Measurements from ENCODE around the gene CEP112. TPM values are rescaled to one million over a fixed set of nuclear protein-coding genes. Genes with fewer than 3 reads are reported as not detected.
A peak's percentile ranks its signal among the peaks of the same experiment; 100 is the strongest.

Gene CEP112
- total RNA-seq, 6 donors from 2014 or later: 14.3 to 70.2 (median 31.0) TPM

DNA sequence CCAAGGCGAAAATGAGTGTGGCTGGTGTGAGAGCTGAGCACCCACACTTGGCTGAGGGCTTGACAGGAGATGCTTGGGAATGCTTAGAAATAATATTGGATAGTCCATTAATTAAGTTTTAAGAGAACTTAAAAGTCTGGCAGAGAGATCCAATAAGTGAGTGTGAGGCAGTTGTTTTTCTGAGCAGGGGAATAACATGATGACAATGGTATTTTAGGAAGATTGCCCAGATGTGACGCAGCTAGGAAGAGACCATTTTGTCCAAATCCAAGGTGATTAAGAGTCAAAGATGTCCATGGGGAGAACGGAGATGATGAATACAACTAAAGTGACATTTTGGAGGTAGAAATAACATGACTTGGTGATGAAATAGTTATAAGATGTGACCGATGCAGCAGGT lies 527.7 kb downstream of the CEP112 start:
- ATAC-seq (ENCODE audit: low FRiP score in 2 of 2): peak in 1 of 2 donors; percentile 49
- H3K27ac ChIP-seq: no peak overlapping the region
- 84 to 86% methylated on average over 4 of the region's 4 CpGs for WGBS, 2 donors
- H3K4me3 ChIP-seq: no peak overlapping the region
- H3K9me3 ChIP-seq: no peaks in the 10 kb centered on the region
- TF ChIP-seq POLR2AphosphoS5 (IDR thresholded peaks at IDR 0.05): no peak
- no peaks in the 10 kb centered on the region for H3K4me1 ChIP-seq
- no peaks in the 10 kb centered on the region for H3K27me3 ChIP-seq
- H3K36me3 ChIP-seq: no peaks in the 10 kb centered on the region
- DNase-seq: no peak

DNA sequence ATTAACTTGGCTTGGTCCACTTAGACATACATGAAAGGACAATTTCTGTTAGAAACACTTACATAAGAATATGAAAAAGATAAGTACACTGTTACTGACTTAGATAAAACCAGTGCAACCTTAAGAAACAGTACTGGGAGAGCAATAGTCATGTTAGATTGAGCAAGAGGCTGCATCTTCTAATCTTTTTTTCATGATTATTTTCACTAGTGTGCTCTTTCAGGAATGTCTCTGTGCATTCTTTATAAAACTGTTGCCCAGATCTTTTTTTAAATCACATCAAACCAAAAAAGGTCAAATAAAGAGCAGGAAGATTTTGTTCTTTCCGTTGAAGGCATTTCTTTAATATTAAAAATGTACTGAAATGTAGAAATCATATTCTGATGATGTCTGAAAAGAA lies 529.7 kb downstream of the CEP112 start:
- no peak for DNase-seq
- 64 to 71% methylated on average over 1 of the region's 1 CpG for WGBS, 2 donors
- peak in 1 of 2 donors; percentile 55 for ATAC-seq (ENCODE audit: low FRiP score in 2 of 2)
- Histone ChIP-seq H3K4me1 (no peaks in the 10 kb centered on the region), H3K36me3 (no peaks in the 10 kb centered on the region), H3K9me3 (no peaks in the 10 kb centered on the region), H3K27ac (no peak overlapping the region), H3K27me3 (no peaks in the 10 kb centered on the region), H3K4me3 (no peak overlapping the region)
- TF ChIP-seq POLR2A (IDR thresholded peaks at IDR 0.05): no peak
- no peak for TF ChIP-seq EP300 (IDR thresholded peaks at IDR 0.05)
- TF ChIP-seq, protein P1, sequence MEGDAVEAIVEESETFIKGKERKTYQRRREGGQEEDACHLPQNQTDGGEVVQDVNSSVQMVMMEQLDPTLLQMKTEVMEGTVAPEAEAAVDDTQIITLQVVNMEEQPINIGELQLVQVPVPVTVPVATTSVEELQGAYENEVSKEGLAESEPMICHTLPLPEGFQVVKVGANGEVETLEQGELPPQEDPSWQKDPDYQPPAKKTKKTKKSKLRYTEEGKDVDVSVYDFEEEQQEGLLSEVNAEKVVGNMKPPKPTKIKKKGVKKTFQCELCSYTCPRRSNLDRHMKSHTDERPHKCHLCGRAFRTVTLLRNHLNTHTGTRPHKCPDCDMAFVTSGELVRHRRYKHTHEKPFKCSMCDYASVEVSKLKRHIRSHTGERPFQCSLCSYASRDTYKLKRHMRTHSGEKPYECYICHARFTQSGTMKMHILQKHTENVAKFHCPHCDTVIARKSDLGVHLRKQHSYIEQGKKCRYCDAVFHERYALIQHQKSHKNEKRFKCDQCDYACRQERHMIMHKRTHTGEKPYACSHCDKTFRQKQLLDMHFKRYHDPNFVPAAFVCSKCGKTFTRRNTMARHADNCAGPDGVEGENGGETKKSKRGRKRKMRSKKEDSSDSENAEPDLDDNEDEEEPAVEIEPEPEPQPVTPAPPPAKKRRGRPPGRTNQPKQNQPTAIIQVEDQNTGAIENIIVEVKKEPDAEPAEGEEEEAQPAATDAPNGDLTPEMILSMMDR (IDR thresholded peaks at IDR 0.05): no peak
- TF ChIP-seq POLR2AphosphoS5 (IDR thresholded peaks at IDR 0.05): no peak

DNA sequence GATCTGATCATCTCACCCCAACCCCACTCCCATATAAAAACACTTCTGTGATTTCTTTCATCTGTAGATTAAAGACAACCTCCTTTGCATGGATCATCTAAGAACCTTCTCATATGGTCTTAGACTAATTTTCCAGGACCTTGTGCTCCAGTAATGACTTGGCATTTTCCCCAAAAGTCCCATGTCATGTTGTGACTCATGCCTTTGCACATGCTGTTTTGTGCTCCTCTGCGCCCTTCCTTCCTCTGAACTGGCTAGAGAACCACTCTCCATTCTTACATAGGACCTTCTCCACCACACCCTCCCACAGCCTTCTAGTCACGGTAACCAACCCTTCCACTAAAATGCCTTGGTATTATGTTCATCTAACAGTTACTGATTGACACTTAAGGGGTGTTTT lies 531.0 kb downstream of the CEP112 start:
- TF ChIP-seq POLR2AphosphoS5 (IDR thresholded peaks at IDR 0.05): no peak
- no peak for TF ChIP-seq POLR2A (IDR thresholded peaks at IDR 0.05)
- TF ChIP-seq, protein P1 (IDR thresholded peaks at IDR 0.05): no peak
- TF ChIP-seq EP300 (IDR thresholded peaks at IDR 0.05): no peak
- no peak for DNase-seq
- Histone ChIP-seq H3K4me1 (no peaks in the 10 kb centered on the region), H3K4me3 (no peak overlapping the region), H3K9me3 (no peaks in the 10 kb centered on the region), H3K27me3 (no peaks in the 10 kb centered on the region), H3K36me3 (no peaks in the 10 kb centered on the region), H3K27ac (no peak overlapping the region)
- peak in 1 of 2 donors; percentile 52 for ATAC-seq (ENCODE audit: low FRiP score in 2 of 2)
- WGBS, 2 donors: 91 to 93% methylated on average over 2 of the region's 2 CpGs

DNA sequence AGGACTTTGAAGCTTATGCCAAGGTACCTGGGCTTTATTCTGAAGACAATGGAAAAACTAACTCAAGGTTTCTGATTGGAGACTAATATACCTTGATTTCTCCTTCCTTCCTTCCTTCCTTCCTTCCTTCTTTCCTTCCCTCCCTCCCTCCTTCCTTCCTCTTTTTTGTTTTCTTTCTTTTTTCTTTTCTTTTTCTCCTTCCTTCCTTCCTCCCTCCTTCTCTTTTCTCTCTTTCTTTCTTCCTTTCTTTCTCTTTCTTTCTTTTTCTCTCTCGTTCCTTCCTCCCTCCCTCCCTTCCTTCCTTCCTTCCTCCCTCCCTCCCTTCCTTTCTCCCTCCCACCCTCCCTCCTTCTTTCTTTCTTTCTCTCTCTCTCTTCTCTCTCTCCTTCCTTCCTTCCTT lies 531.9 kb downstream of the CEP112 start:
- WGBS, 2 donors: 50 to 74% methylated on average over 1 of the region's 1 CpG

DNA sequence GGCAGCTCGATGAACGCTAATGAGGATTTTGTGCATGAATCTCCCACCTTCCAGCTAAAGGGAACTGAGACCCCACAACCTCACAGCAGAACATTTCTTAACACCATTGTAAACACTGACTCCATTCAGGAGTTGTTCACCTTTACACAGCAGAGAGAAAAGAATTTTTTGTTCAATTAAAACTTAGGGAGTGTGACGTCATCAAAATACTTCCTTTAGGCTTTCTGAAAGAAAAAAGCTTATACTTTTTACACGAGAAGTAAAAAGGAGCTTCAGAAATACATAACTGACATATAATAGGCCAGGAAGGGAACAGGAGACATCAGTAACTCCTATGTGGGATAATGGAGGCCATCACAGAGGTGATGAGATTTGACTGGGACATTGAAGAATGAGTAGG lies 532.4 kb downstream of the CEP112 start:
- H3K4me1 ChIP-seq: no peaks in the 10 kb centered on the region
- no peak overlapping the region for H3K4me3 ChIP-seq
- TF ChIP-seq EP300 (IDR thresholded peaks at IDR 0.05) (no peak), POLR2AphosphoS5 (IDR thresholded peaks at IDR 0.05) (no peak), POLR2A (IDR thresholded peaks at IDR 0.05) (no peak)
- TF ChIP-seq, protein P1 (IDR thresholded peaks at IDR 0.05): no peak
- H3K27ac ChIP-seq: no peak overlapping the region
- DNase-seq: no peak
- 90 to 94% methylated on average over 4 of the region's 4 CpGs for WGBS, 2 donors
- no peaks in the 10 kb centered on the region for H3K9me3 ChIP-seq
- no peaks in the 10 kb centered on the region for H3K27me3 ChIP-seq
- no peaks in the 10 kb centered on the region for H3K36me3 ChIP-seq
- ATAC-seq (ENCODE audit: low FRiP score in 2 of 2): no peak

More for the DNA sequence above, 531.9 kb downstream of the CEP112 start:
- Histone ChIP-seq H3K27me3 (no peaks in the 10 kb centered on the region), H3K36me3 (no peaks in the 10 kb centered on the region), H3K27ac (no peak overlapping the region), H3K4me1 (no peaks in the 10 kb centered on the region), H3K4me3 (no peak overlapping the region), H3K9me3 (no peaks in the 10 kb centered on the region)
- DNase-seq (no peak), ATAC-seq (ENCODE audit: low FRiP score in 2 of 2) (no peak)
- TF ChIP-seq, protein P1 (IDR thresholded peaks at IDR 0.05): no peak
- TF ChIP-seq EP300 (IDR thresholded peaks at IDR 0.05) (no peak), POLR2AphosphoS5 (IDR thresholded peaks at IDR 0.05) (no peak), POLR2A (IDR thresholded peaks at IDR 0.05) (no peak)
